OCI-LY1 (cell line): ENCODE measurements around the gene FUOM.

Experiments used
- H2AFZ ChIP-seq: fragments of 200-600 bp; sonication (generic), shearing (Covaris generic); 2 replicates; pipeline ENCODE4 v1.6.0; 2014; ENCODE audit warnings: antibody characterized with exemption, mild to moderate bottlenecking, low read length
- H3F3A ChIP-seq: fragments of 200-600 bp; sonication (generic), shearing (Covaris generic); 2 replicates; pipeline ENCODE4 v1.6.0; 2014; ENCODE audit warnings: mild to moderate bottlenecking, antibody characterized with exemption, low read length, moderate library complexity; ENCODE audit not compliant: insufficient read depth
- H3K27ac ChIP-seq: fragments of 200-600 bp; sonication (generic); 2 replicates; pipeline ENCODE4 v1.5.1; 2014; ENCODE audit warnings: low read length, mixed run types, mild to moderate bottlenecking, low read depth; ENCODE audit not compliant: poor library complexity, severe bottlenecking
- H3K27me3 ChIP-seq: fragments of 200-600 bp; sonication (generic); 2 replicates; pipeline ENCODE4 v1.6.0; 2014; ENCODE audit warnings: antibody characterized with exemption, mild to moderate bottlenecking, low read length, moderate library complexity; ENCODE audit not compliant: insufficient read depth
- H3K36me3 ChIP-seq: fragments of 200-600 bp; sonication (generic); 2 replicates; pipeline ENCODE4 v1.6.1; 2014; ENCODE audit warnings: mild to moderate bottlenecking, antibody characterized with exemption, low read length, moderate library complexity, mixed read lengths; ENCODE audit not compliant: insufficient read depth
- H3K4me1 ChIP-seq: fragments of 200-600 bp; sonication (generic); 2 replicates; pipeline ENCODE4 v1.5.1; 2014; ENCODE audit warnings: mild to moderate bottlenecking, low read length, moderate library complexity; ENCODE audit not compliant: insufficient read depth, severe bottlenecking
- H3K4me2 ChIP-seq: fragments of 200-600 bp; sonication (generic), shearing (Covaris generic); 2 replicates; pipeline ENCODE4 v1.6.1; 2014; ENCODE audit warnings: low read length
- H3K4me3 ChIP-seq: fragments of 200-600 bp; sonication (generic); 2 replicates; pipeline ENCODE4 v1.5.1; 2014; ENCODE audit warnings: low read length, low read depth, mild to moderate bottlenecking, mixed read lengths; ENCODE audit not compliant: poor library complexity, severe bottlenecking
- H3K79me2 ChIP-seq: fragments of 200-600 bp; shearing (Covaris generic); 2 replicates; pipeline ENCODE4 v1.6.1; 2016; ENCODE audit warnings: mixed run types, low read length, mixed read lengths; ENCODE audit not compliant: insufficient read depth
- H3K9ac ChIP-seq: fragments of 200-600 bp; sonication (generic), shearing (Covaris generic); 2 replicates; pipeline ENCODE4 v1.6.1; 2014; ENCODE audit warnings: mild to moderate bottlenecking, low read length, mixed read lengths
- H3K9me2 ChIP-seq: fragments of 200-600 bp; sonication (generic), shearing (Covaris generic); 2 replicates; pipeline ENCODE4 v1.6.1; 2014; ENCODE audit warnings: low read depth, mild to moderate bottlenecking, low read length, mixed read lengths
- H3K9me3 ChIP-seq: fragments of 200-600 bp; shearing (Covaris generic); 2 replicates; pipeline ENCODE4 v1.6.1; 2014; ENCODE audit warnings: low read length, mixed read lengths
- H4K20me1 ChIP-seq: fragments of 200-600 bp; sonication (generic), shearing (Covaris generic); 2 replicates; pipeline ENCODE4 v1.6.0; 2016; ENCODE audit warnings: mild to moderate bottlenecking, low read length; ENCODE audit not compliant: insufficient read depth
- CTCF ChIP-seq: fragments of 200-600 bp; sonication (generic), shearing (Covaris generic); IDR thresholded peaks from 2 replicates; pipeline ENCODE4 v1.5.1; 2017; ENCODE audit warnings: mild to moderate bottlenecking, antibody characterized with exemption, low read length, moderate library complexity, mixed read lengths
- EZH2 ChIP-seq: fragments of 200-600 bp; sonication (generic), shearing (Covaris generic); IDR thresholded peaks from 2 replicates; pipeline ENCODE4 v1.8.0; 2017; ENCODE audit warnings: borderline replicate concordance, mixed run types, mild to moderate bottlenecking, antibody characterized with exemption, low read length, moderate library complexity, mixed read lengths

FUOM gene

DNA sequence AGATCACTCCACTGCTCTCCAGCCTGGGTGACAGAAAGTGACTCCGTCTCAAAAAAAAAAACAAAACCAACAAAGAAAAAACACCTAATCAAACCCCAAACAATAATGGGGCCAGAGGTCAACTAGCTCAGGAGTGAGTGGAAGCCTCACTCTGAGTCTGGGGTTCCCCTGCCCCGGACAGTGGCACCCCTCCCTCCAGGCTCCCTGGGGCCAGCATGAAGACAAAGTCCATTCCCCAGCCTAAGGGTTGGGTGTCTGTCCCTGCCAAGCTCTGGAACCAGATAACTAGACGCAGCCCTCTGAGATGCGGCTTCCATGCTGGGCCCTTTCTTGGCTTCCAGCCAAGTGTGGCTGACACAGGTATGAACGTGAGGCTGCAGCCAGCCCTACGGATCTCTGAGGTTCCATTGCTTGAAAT, 1.7 kb upstream of the FUOM start:
- TF ChIP-seq CTCF (no peak), EZH2 (no peak)
- Histone ChIP-seq H3K4me2 (no peak overlapping the region), H3K4me3 (no peak overlapping the region), H2AFZ (no peak overlapping the region), H4K20me1 (no peaks in the 10 kb centered on the region), H3K9me2 (no peaks in the 10 kb centered on the region), H3K27me3 (no peaks in the 10 kb centered on the region), H3K36me3 (peaks cover 6% of the 10 kb centered on the region), H3K27ac (no peak overlapping the region), H3K79me2 (no peaks in the 10 kb centered on the region), H3K9ac (no peak overlapping the region), H3K9me3 (no peaks in the 10 kb centered on the region), H3K4me1 (peaks cover 7% of the 10 kb centered on the region), H3F3A (no peaks in the 10 kb centered on the region)

DNA sequence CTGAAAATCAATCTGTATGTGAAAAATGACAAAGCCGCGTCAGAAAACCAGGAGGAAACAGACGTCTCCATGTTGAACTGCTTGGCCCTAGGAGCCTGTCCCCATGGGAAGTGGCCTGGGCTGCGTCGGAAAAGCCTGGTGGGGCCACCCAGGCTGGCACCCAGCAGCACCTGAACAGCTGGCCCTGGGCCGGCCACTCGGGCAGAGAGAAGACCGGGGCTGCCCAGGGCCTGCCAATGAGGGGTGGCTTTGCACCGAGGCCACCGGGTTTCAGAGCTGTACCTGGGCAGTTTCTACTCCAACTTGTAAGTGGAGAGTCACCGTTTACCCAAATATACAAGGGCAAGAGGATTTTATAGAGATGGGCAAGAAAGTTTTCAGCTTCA, 1.1 kb upstream of the FUOM start:
- Histone ChIP-seq H3K4me1 (peaks cover 7% of the 10 kb centered on the region), H3K9me3 (no peaks in the 10 kb centered on the region), H3K4me3 (no peak overlapping the region), H3K27me3 (no peaks in the 10 kb centered on the region), H3K79me2 (no peaks in the 10 kb centered on the region), H3F3A (no peaks in the 10 kb centered on the region), H3K9me2 (no peaks in the 10 kb centered on the region), H3K4me2 (no peak overlapping the region), H4K20me1 (no peaks in the 10 kb centered on the region), H3K27ac (no peak overlapping the region), H2AFZ (no peak overlapping the region), H3K9ac (no peak overlapping the region), H3K36me3 (peaks cover 6% of the 10 kb centered on the region)
- no peak for TF ChIP-seq EZH2
- TF ChIP-seq CTCF, result no peak

- H2AFZ ChIP-seq, result no peak overlapping the region
- no peak overlapping the region for H3K9ac ChIP-seq
- H4K20me1 ChIP-seq, result no peaks in the 10 kb centered on the region
- H3K9me2 ChIP-seq, result no peaks in the 10 kb centered on the region
- no peaks in the 10 kb centered on the region for H3K27me3 ChIP-seq
- H3K9me3 ChIP-seq, result no peaks in the 10 kb centered on the region
- H3K27ac ChIP-seq, result no peak overlapping the region
- TF ChIP-seq EZH2 (no peak), CTCF (no peak)
- H3K36me3 ChIP-seq, result peaks cover 6% of the 10 kb centered on the region
- H3K4me2 ChIP-seq, result no peak overlapping the region
- H3F3A ChIP-seq, result no peaks in the 10 kb centered on the region
- H3K79me2 ChIP-seq, result no peaks in the 10 kb centered on the region
- H3K4me3 ChIP-seq, result no peak overlapping the region
- H3K4me1 ChIP-seq, result peaks cover 7% of the 10 kb centered on the region
These were observed 524 bp upstream of the FUOM start for GRCh38 chr10:133358162-133358924.
